A549 (cell line): Measurements from ENCODE around the gene AFAP1.

Experiments used
- CEBPB ChIP-seq, 2 experiments: fragments of >200 bp in 1 of 2; sonication (Bioruptor Twin) in 1 of 2; formaldehyde crosslinking in 1 of 2; IDR thresholded peaks; 2 replicates each; pipeline ENCODE4 v1.6.1; 2012 to 2016
- CHD2 ChIP-seq: fragments of 150-350 bp; IDR thresholded peaks from 2 replicates; pipeline ENCODE4 v1.6.1; 2014; ENCODE audit warnings: low read length; ENCODE audit not compliant: partially characterized antibody
- FOXS1 ChIP-seq: fragments of 250-450 bp; sonication (Bioruptor Pico); IDR thresholded peaks from 2 replicates; pipeline ENCODE4 v1.5.0; 2020; ENCODE audit warnings: mild to moderate bottlenecking, moderate library complexity
- GATA3 ChIP-seq: IDR thresholded peaks from 2 replicates; pipeline ENCODE4 v1.6.1; 2012; ENCODE audit warnings: borderline replicate concordance
- HDAC2 ChIP-seq: fragments of 200-600 bp; sonication (generic); IDR thresholded peaks from 2 replicates; pipeline ENCODE4 v1.6.1; 2016
- HOXA7 ChIP-seq: fragments of 250-450 bp; sonication (Bioruptor Pico); IDR thresholded peaks from 2 replicates; pipeline ENCODE4 v1.5.0; 2020; ENCODE audit warnings: mild to moderate bottlenecking, moderate library complexity
- HOXB5 ChIP-seq: fragments of 250-450 bp; sonication (Bioruptor Pico); IDR thresholded peaks from 2 replicates; pipeline ENCODE4 v1.5.0; 2020; ENCODE audit warnings: mild to moderate bottlenecking, moderate library complexity
- POLR2A ChIP-seq: IDR thresholded peaks from 2 replicates; pipeline ENCODE4 v1.6.1; 2012; ENCODE audit warnings: mild to moderate bottlenecking, low read length
- RAD21 ChIP-seq, 2 experiments: fragments of >200 bp in 1 of 2; sonication (Bioruptor Twin) in 1 of 2; formaldehyde crosslinking in 1 of 2; IDR thresholded peaks in 1 of 2; conservative IDR thresholded peaks in 1 of 2; 2 replicates in 1 of 2; 3 replicates in 1 of 2; pipeline ENCODE4 v1.6.1; 2012 to 2018; ENCODE audit warnings: inconsistent platforms in 1 of 2
- SMC3 ChIP-seq: fragments of >200 bp; sonication (Bioruptor Twin); formaldehyde crosslinking; IDR thresholded peaks from 3 replicates; pipeline ENCODE4 v1.6.1; 2018; ENCODE audit warnings: inconsistent platforms
- TF ChIP-seq, protein P1 (sequence below): fragments of >200 bp; sonication (Bioruptor Twin); formaldehyde crosslinking; IDR thresholded peaks from 3 replicates; pipeline ENCODE4 v1.5.1; 2016
- TF ChIP-seq, protein P2 (sequence below): fragments of 200-600 bp; sonication (generic); IDR thresholded peaks from 2 replicates; pipeline ENCODE4 v1.6.1; 2016; ENCODE audit warnings: antibody characterized with exemption, mild to moderate bottlenecking, moderate library complexity
- TF ChIP-seq, protein P3 (sequence below): fragments of 150-350 bp; IDR thresholded peaks from 2 replicates; pipeline ENCODE4 v1.6.1; 2014; ENCODE audit warnings: low read depth, mild to moderate bottlenecking, low read length

DNA sequence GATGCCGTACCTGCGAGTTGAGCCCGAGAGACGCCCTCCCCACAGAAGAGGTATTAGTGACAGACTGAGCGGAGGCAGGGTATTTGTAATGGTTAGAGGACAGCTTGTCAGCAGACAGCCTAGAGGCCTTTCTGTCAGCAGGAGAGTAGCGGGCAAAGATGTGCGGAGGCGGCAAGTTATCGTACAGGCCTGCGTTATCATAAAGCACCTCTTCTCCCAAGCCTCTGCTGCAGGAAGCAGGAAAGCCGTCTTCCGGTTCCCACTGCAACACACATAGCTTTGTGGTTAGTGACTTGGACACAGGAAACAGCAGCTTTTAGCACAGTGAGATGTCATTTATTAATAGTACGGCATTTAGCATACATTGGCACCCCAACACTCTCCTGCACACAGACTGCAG lies 158.3 kb downstream of the AFAP1 start:
- TF ChIP-seq HOXA7 (CRISPR knock-in tag) (no peak), CHD2 (no peak), HOXB5 (CRISPR knock-in tag) (no peak), GATA3 (no peak), CEBPB (IDR thresholded peaks at IDR 0.05) (no peak), RAD21 (conservative IDR thresholded peaks at IDR 0.05 in 1 of 2, IDR thresholded peaks at IDR 0.05 in 1 of 2) (no peak), POLR2A (no peak), FOXS1 (CRISPR knock-in tag) (no peak), SMC3 (no peak), HDAC2 (no peak)
- TF ChIP-seq, protein P1, sequence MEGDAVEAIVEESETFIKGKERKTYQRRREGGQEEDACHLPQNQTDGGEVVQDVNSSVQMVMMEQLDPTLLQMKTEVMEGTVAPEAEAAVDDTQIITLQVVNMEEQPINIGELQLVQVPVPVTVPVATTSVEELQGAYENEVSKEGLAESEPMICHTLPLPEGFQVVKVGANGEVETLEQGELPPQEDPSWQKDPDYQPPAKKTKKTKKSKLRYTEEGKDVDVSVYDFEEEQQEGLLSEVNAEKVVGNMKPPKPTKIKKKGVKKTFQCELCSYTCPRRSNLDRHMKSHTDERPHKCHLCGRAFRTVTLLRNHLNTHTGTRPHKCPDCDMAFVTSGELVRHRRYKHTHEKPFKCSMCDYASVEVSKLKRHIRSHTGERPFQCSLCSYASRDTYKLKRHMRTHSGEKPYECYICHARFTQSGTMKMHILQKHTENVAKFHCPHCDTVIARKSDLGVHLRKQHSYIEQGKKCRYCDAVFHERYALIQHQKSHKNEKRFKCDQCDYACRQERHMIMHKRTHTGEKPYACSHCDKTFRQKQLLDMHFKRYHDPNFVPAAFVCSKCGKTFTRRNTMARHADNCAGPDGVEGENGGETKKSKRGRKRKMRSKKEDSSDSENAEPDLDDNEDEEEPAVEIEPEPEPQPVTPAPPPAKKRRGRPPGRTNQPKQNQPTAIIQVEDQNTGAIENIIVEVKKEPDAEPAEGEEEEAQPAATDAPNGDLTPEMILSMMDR, result no peak
- TF ChIP-seq, protein P2, sequence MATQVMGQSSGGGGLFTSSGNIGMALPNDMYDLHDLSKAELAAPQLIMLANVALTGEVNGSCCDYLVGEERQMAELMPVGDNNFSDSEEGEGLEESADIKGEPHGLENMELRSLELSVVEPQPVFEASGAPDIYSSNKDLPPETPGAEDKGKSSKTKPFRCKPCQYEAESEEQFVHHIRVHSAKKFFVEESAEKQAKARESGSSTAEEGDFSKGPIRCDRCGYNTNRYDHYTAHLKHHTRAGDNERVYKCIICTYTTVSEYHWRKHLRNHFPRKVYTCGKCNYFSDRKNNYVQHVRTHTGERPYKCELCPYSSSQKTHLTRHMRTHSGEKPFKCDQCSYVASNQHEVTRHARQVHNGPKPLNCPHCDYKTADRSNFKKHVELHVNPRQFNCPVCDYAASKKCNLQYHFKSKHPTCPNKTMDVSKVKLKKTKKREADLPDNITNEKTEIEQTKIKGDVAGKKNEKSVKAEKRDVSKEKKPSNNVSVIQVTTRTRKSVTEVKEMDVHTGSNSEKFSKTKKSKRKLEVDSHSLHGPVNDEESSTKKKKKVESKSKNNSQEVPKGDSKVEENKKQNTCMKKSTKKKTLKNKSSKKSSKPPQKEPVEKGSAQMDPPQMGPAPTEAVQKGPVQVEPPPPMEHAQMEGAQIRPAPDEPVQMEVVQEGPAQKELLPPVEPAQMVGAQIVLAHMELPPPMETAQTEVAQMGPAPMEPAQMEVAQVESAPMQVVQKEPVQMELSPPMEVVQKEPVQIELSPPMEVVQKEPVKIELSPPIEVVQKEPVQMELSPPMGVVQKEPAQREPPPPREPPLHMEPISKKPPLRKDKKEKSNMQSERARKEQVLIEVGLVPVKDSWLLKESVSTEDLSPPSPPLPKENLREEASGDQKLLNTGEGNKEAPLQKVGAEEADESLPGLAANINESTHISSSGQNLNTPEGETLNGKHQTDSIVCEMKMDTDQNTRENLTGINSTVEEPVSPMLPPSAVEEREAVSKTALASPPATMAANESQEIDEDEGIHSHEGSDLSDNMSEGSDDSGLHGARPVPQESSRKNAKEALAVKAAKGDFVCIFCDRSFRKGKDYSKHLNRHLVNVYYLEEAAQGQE, result no peak
- TF ChIP-seq, protein P3, sequence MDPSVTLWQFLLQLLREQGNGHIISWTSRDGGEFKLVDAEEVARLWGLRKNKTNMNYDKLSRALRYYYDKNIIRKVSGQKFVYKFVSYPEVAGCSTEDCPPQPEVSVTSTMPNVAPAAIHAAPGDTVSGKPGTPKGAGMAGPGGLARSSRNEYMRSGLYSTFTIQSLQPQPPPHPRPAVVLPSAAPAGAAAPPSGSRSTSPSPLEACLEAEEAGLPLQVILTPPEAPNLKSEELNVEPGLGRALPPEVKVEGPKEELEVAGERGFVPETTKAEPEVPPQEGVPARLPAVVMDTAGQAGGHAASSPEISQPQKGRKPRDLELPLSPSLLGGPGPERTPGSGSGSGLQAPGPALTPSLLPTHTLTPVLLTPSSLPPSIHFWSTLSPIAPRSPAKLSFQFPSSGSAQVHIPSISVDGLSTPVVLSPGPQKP, result no peak
